Cerebellar cortex (tissue), 1 donor: ENCODE data around the gene TGFB2.

Source experiments
- DNase-seq: peaks from one replicate; pipeline ENCODE4 v3.0.0-alpha.2; 2015; ENCODE audit warnings: low spot score

The TGFB2 gene

GRCh38 chr1:218488986-218489385, 143.8 kb downstream of the TGFB2 start:
- no peak for DNase-seq

GRCh38 chr1:218490406-218490922, 145.3 kb downstream of the TGFB2 start:
- DNase-seq, result no peak

- no peak for DNase-seq
Observed at GRCh38 chr1:218492874-218493273, 147.7 kb downstream of the TGFB2 start.

- no peak for DNase-seq
Observed at GRCh38 chr1:218493986-218494385, 148.8 kb downstream of the TGFB2 start.
